Common myeloid progenitor, CD34-positive (primary cell): ENCODE measurements around the gene PLXNA3.
A peak's percentile ranks its signal among the peaks of the same experiment; 100 is the strongest.

Experiments
- CTCF ChIA-PET: fragments of 350-600 bp; sonication (Branson Sonifier 250); formaldehyde crosslinking; loops from one replicate; lab custom pipeline; 2021; ENCODE audit warnings: antibody characterized with exemption; lab: Charles Lee
- POLR2A ChIA-PET: fragments of 350-600 bp; sonication (Branson Sonifier 250); formaldehyde crosslinking; loops from one replicate; lab custom pipeline; 2021; ENCODE audit warnings: antibody characterized with exemption; lab: Charles Lee
- DNase-seq, 3 donors: peaks; one replicate each; pipeline versions ENCODE4 v3.0.0 to v3.0.0-alpha.2; 2013
- H3K27ac ChIP-seq, 2 experiments: 1 replicate in 1 of 2; 2 replicates in 1 of 2; pipeline ENCODE4 v1.7.0; 2013; ENCODE audit warnings: inconsistent platforms in 2 of 2, low read length in 2 of 2, mild to moderate bottlenecking in 2 of 2, low read depth in 1 of 2, moderate library complexity in 1 of 2; ENCODE audit not compliant: severe bottlenecking in 2 of 2, insufficient read depth in 1 of 2, poor library complexity in 1 of 2
- H3K27me3 ChIP-seq, 5 experiments: replicated peaks in 2 of 5; 1 replicate in 3 of 5; 2 replicates in 2 of 5; pipeline versions ENCODE4 v1.6.1 to v1.7.0; 2013; ENCODE audit warnings: low read length in 4 of 5, mild to moderate bottlenecking in 2 of 5, moderate library complexity in 2 of 5, inconsistent platforms in 1 of 5; ENCODE audit not compliant: insufficient read depth in 5 of 5, control insufficient read depth in 4 of 5
- H3K36me3 ChIP-seq, 4 experiments: 1 replicate in 2 of 4; 2 replicates in 2 of 4; pipeline versions ENCODE4 v1.6.1 to v1.7.0; 2013; ENCODE audit warnings: low read length in 3 of 4, control low read depth in 1 of 4, mild to moderate bottlenecking in 1 of 4; ENCODE audit not compliant: control insufficient read depth in 4 of 4, insufficient read depth in 4 of 4
- H3K4me1 ChIP-seq, 4 experiments: 1 replicate in 3 of 4; 2 replicates in 1 of 4; pipeline versions ENCODE4 v1.6.1 to v1.7.1; 2013; ENCODE audit warnings: low read length in 3 of 4, mild to moderate bottlenecking in 3 of 4, control low read depth in 1 of 4, inconsistent platforms in 1 of 4, moderate library complexity in 1 of 4; ENCODE audit not compliant: control insufficient read depth in 4 of 4, insufficient read depth in 4 of 4; ENCODE audit errors: control extremely low read depth in 1 of 4
- H3K4me3 ChIP-seq, 7 experiments: 1 replicate in 4 of 7; 2 replicates in 3 of 7; pipeline versions ENCODE4 v1.5.1 to v1.7.0; 2013; ENCODE audit warnings: mild to moderate bottlenecking in 7 of 7, low read length in 6 of 7, moderate library complexity in 6 of 7, inconsistent platforms in 2 of 7, low read depth in 2 of 7, control low read depth in 1 of 7; ENCODE audit not compliant: insufficient read depth in 4 of 7, control insufficient read depth in 1 of 7; ENCODE audit errors: extremely low read depth in 1 of 7
- H3K9me3 ChIP-seq, 5 experiments: 1 replicate in 4 of 5; 2 replicates in 1 of 5; pipeline versions ENCODE4 v1.6.1 to v1.7.1; 2013; ENCODE audit warnings: low read length in 4 of 5, mild to moderate bottlenecking in 2 of 5, inconsistent platforms in 1 of 5, low read depth in 1 of 5, moderate library complexity in 1 of 5; ENCODE audit not compliant: control insufficient read depth in 4 of 5, insufficient read depth in 2 of 5; ENCODE audit errors: control extremely low read depth in 1 of 5
- WGBS: methylation state at CpG from one replicate; pipeline ENCODE4 v1.1.5; 2013; ENCODE audit not compliant: insufficient coverage; 5-methylcytosine and 5-hydroxymethylcytosine counted together

PLXNA3 gene

DNA sequence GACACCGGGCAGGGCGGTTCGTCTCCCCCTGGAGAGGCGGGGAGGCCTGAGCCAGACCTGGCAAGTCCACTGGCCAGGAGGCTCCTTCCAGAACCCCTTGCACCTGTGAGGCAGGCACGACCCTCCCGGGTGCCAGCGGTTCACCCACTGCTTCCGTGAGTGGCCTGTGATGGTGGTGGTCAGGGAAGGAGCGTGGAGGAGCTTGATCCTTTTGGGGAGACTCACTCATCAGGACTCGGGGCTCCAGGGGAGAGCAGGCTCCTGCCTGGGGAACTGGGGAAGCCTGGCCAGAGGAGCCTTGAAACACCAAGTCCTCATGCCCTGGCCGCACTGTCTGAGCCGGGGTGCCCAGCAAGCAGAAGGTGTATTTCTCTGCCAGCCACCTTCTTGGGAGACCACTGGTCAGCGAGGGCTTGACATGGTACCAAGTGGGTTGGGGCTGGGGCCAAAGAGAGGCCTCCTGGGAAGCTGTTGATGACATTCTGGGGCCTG is 13.3 kb upstream of the PLXNA3 start:
- WGBS: 92% methylated on average over 11 of the region's 13 CpGs
- H3K4me1 ChIP-seq: peaks cover 0 to 15% (median 12%) of the 10 kb centered on the region in 4 experiments
- H3K27me3 ChIP-seq: peaks cover 0 to 5% (median 0%) of the 10 kb centered on the region in 5 experiments
- CTCF ChIA-PET: no interaction called here
- H3K36me3 ChIP-seq: peaks cover 3 to 49% (median 20%) of the 10 kb centered on the region in 4 experiments
- POLR2A ChIA-PET: no interaction called here
- DNase-seq: no peak
- H3K4me3 ChIP-seq: peak overlapping the region in 4 of 7 experiments; percentile 29 to 70 (median 62)
- H3K27ac ChIP-seq: no peak overlapping the region
- H3K9me3 ChIP-seq: no peaks in the 10 kb centered on the region

DNA sequence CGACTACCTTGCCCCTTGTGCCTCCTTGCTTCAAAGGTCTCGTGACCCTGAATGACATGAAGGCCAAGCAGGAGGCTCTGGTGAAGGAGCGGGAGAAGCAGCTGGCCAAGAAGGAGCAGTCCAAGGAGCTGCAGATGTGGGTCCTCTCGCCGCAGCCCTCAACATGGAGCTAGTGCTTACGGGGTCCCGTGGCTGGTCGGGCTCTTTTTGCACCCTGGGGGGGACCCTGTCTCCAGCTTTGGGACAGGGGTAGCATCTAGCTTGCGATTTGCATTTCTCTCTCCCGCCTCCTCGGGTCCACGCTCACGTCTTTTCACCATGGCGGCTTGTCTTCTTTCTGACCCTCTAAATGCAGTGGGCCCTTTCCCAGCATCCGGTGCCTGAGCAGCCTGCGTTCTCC is 12.3 kb upstream of the PLXNA3 start:
- ChIA-PET CTCF (interaction anchor here (1.0 kb wide), 2 partner anchors 11 to 36 kb away, joined by 3 read pairs; no protein-coding TSS in a partner anchor), POLR2A (interaction anchor here (1.3 kb wide), 1 partner anchor 37 kb away, joined by 5 read pairs; the partner anchor contains the start of gene DNASE1L1)
- no peak overlapping the region for H3K4me3 ChIP-seq
- peaks cover 0 to 5% (median 0%) of the 10 kb centered on the region in 5 experiments for H3K27me3 ChIP-seq
- 96% methylated on average over 16 of the region's 16 CpGs for WGBS
- no peaks in the 10 kb centered on the region for H3K9me3 ChIP-seq
- peaks cover 3 to 50% (median 20%) of the 10 kb centered on the region in 4 experiments for H3K36me3 ChIP-seq
- H3K4me1 ChIP-seq: peaks cover 0 to 15% (median 12%) of the 10 kb centered on the region in 4 experiments
- H3K27ac ChIP-seq: no peak overlapping the region
- DNase-seq: no peak

DNA sequence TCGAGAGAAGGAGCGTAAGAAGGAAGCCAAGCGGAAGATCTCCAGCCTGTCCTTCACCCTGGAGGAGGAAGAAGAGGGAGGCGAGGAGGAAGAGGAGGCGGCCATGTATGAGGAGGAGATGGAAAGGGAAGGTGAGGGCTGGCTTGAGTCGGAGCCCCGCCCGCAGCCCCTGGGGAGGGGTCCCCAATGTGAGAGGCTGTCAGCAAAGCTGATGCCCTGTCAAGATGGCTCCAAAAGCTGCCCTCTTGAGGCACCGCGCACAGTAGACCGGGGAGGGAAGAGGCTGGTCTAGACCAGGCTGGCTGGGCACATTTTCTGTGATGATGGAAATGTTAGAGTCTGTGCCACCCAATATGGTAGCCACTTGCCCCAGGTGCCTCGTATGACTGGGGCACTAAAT is 11.7 kb upstream of the PLXNA3 start:
- peaks cover 3 to 47% (median 16%) of the 10 kb centered on the region in 4 experiments for H3K36me3 ChIP-seq
- no peak for DNase-seq
- no peaks in the 10 kb centered on the region for H3K9me3 ChIP-seq
- peaks cover 0 to 5% (median 0%) of the 10 kb centered on the region in 5 experiments for H3K27me3 ChIP-seq
- 92% methylated on average over 12 of the region's 12 CpGs for WGBS
- no peak overlapping the region for H3K27ac ChIP-seq
- no peak overlapping the region for H3K4me3 ChIP-seq
- CTCF ChIA-PET: interaction anchor here (1.0 kb wide), 1 partner anchor 36 kb away, joined by 3 read pairs; no protein-coding TSS in a partner anchor
- peaks cover 0 to 15% (median 12%) of the 10 kb centered on the region in 4 experiments for H3K4me1 ChIP-seq
- POLR2A ChIA-PET: interaction anchor here (1.3 kb wide), 1 partner anchor 37 kb away, joined by 5 read pairs; the partner anchor contains the start of gene DNASE1L1

DNA sequence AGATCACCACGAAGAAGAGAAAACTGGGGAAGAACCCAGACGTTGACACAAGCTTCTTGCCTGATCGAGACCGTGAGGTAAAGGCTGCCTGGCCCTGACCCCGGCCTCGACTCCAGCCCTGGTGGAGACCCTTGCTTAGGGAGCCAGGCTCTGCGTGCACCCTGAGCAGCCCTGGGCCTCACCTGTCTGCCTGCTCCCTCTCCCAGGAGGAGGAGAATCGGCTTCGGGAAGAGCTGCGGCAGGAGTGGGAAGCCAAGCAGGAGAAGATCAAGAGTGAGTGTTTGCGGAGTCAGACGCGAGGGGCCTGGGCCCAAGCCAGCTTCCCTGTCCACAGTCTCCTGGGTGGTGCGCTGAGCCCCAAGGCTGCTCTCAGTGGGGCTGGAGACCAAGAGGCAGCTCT is 9.6 kb upstream of the PLXNA3 start:
- ChIA-PET POLR2A (interaction anchor here (0.6 to 1.0 kb wide), 2 partner anchors 10 to 729 kb away, joined by 3 to 5 read pairs; partner anchors contain the start of gene PLXNA3), CTCF (no interaction called here)
- Histone ChIP-seq H3K4me3 (no peak overlapping the region), H3K27me3 (peaks cover 0 to 7% (median 0%) of the 10 kb centered on the region in 5 experiments), H3K4me1 (peaks cover 0 to 11% (median 9%) of the 10 kb centered on the region in 4 experiments), H3K9me3 (no peaks in the 10 kb centered on the region), H3K27ac (no peak overlapping the region), H3K36me3 (peaks cover 0 to 39% (median 10%) of the 10 kb centered on the region in 4 experiments)
- no peak for DNase-seq
- 98% methylated on average over 9 of the region's 14 CpGs for WGBS

DNA sequence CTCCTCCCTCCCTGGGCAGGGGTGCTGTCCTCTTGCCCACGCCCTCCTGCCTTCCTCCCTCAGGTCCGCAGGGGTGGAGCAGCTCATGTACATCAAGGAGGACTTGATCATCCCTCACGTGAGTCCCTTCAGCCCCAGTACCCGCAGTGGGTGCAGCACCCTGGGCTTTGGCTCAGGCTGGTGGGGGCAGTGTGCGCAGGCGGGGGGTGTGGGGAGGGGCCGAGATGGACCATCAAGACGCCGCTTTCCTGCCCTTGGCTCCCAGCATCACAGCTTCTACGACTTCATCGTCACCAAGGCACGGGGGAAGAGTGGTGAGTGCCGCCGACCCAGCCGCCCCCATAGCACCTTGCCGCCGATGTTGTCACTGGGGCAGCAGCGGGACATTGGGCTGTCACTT is 8.5 kb upstream of the PLXNA3 start:
- Histone ChIP-seq H3K36me3 (peaks cover 0 to 39% (median 10%) of the 10 kb centered on the region in 4 experiments), H3K27me3 (peaks cover 0 to 7% (median 0%) of the 10 kb centered on the region in 5 experiments), H3K9me3 (no peaks in the 10 kb centered on the region), H3K4me3 (no peak overlapping the region), H3K4me1 (peaks cover 0 to 6% (median 3%) of the 10 kb centered on the region in 4 experiments), H3K27ac (no peak overlapping the region)
- ChIA-PET CTCF (no interaction called here), POLR2A (no interaction called here)
- no peak for DNase-seq
- WGBS: 97% methylated on average over 15 of the region's 18 CpGs

DNA sequence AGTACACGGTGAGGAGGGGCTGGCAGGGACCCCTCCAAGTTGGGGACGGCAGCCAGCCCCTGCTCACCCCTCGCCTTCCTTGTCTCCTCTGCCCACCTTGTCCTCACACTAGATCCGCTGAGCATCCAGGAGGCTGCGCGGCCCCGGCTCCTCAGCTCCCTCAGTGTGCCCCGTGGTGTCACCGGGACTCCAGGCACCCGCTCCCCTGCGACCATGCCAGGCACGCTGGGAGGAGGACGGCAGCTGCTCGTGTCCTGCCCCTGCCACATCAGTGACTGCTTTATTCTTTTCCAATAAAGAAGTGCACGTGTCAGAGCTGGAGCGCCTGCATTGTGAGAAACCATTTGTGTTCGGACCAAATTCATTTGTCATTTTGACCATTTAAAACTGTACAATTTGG is 7.8 kb upstream of the PLXNA3 start:
- no peak overlapping the region for H3K27ac ChIP-seq
- H3K9me3 ChIP-seq: no peaks in the 10 kb centered on the region
- 96% methylated on average over 14 of the region's 17 CpGs for WGBS
- POLR2A ChIA-PET: no interaction called here
- peaks cover 0 to under 1% (median 0%) of the 10 kb centered on the region in 4 experiments for H3K4me1 ChIP-seq
- peaks cover 0 to 39% (median 10%) of the 10 kb centered on the region in 4 experiments for H3K36me3 ChIP-seq
- H3K27me3 ChIP-seq: peaks cover 0 to 7% (median 0%) of the 10 kb centered on the region in 5 experiments
- CTCF ChIA-PET: no interaction called here
- no peak for DNase-seq
- no peak overlapping the region for H3K4me3 ChIP-seq

DNA sequence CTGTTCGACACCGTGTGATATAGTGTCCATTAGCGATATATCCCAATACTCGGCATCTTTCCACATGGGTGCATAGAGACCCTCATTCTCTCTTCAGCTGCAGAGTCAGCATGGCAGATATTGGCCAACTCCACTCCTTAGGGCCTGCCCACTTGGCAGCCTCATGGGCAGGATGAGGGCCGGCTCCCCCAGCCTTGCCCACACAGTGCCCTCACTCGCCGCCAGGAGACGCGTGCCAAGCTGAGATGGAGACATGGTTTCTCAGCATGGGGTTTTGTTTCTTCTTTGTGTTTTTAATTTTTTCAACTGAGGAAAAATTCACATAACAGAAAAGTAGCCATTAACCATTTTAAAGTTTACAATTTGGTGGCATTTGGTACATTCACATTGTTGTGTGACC is 5.3 kb upstream of the PLXNA3 start:
- DNase-seq: no peak
- Histone ChIP-seq H3K27me3 (peaks cover 0 to 2% (median 0%) of the 10 kb centered on the region in 5 experiments), H3K9me3 (no peaks in the 10 kb centered on the region), H3K4me3 (no peak overlapping the region), H3K4me1 (peaks cover 0 to 2% (median 0%) of the 10 kb centered on the region in 4 experiments), H3K36me3 (peaks cover 0 to 25% (median 8%) of the 10 kb centered on the region in 4 experiments), H3K27ac (no peak overlapping the region)
- CTCF ChIA-PET: interaction anchor here (1.5 kb wide), 1 partner anchor 34 kb away, joined by 4 read pairs; no protein-coding TSS in a partner anchor
- WGBS: 93% methylated on average over 4 of the region's 9 CpGs
- POLR2A ChIA-PET: no interaction called here
